ENCODE measurements around the gene CHRNA7.
A peak's percentile ranks its signal among the peaks of the same experiment; 100 is the strongest.
"Not testable (repeated sequence)": the region's sequence is repeated elsewhere in the genome, so short reads cannot be mapped to it uniquely, and the experiment has no call there.

CHRNA7 gene

GRCh38 chr15:32152574-32152973, 122.3 kb downstream of the CHRNA7 start:
- FAIRE-seq = no peak
- no peak for DNase-seq (ENCODE audit: insufficient read length, low spot score)
- TF ChIP-seq PAX5 (IDR thresholded peaks at IDR 0.05; ENCODE audit: insufficient read depth, low read length, severe bottlenecking) (no peak), TAF1 (IDR thresholded peaks at IDR 0.05; ENCODE audit: low read depth, low read length) (no peak)

GRCh38 chr15:32153868-32154623, 123.7 kb downstream of the CHRNA7 start:
- DNase-seq (ENCODE audit: insufficient read length, low spot score) = not testable (repeated sequence)
- FAIRE-seq = peak; percentile 28

- not testable (repeated sequence) for FAIRE-seq; DNase-seq (ENCODE audit: insufficient read length, low spot score)
These were observed 131.8 kb downstream of the CHRNA7 start for GRCh38 chr15:32162143-32162542.

GRCh38 chr15:32164065-32164464, 133.8 kb downstream of the CHRNA7 start:
- not testable (repeated sequence) for FAIRE-seq; DNase-seq (ENCODE audit: insufficient read length, low spot score)

- FAIRE-seq; DNase-seq (ENCODE audit: insufficient read length, low spot score): not testable (repeated sequence)
These were observed 134.4 kb downstream of the CHRNA7 start for GRCh38 chr15:32164747-32165146.

- FAIRE-seq = not testable (repeated sequence)
These were observed 135.5 kb downstream of the CHRNA7 start for GRCh38 chr15:32165775-32166174.

GRCh38 chr15:32166270-32166669, 136.0 kb downstream of the CHRNA7 start:
- not testable (repeated sequence) for DNase-seq (ENCODE audit: insufficient read length, low spot score)

More at GRCh38 chr15:32165775-32166174, 135.5 kb downstream of the CHRNA7 start:
- not testable (repeated sequence) for DNase-seq (ENCODE audit: insufficient read length, low spot score)

GRCh38 chr15:32167913-32168312, 137.6 kb downstream of the CHRNA7 start:
- FAIRE-seq; DNase-seq (ENCODE audit: insufficient read length, low spot score): not testable (repeated sequence)

More at GRCh38 chr15:32166270-32166669, 136.0 kb downstream of the CHRNA7 start:
- FAIRE-seq = not testable (repeated sequence)

- not testable (repeated sequence) for FAIRE-seq
These were observed 150.3 kb downstream of the CHRNA7 start for GRCh38 chr15:32180579-32180978.

GRCh38 chr15:32193780-32194179, 163.5 kb downstream of the CHRNA7 start:
- DNase-seq (ENCODE audit: insufficient read length, low spot score); FAIRE-seq: not testable (repeated sequence)

More at GRCh38 chr15:32180579-32180978, 150.3 kb downstream of the CHRNA7 start:
- DNase-seq (ENCODE audit: insufficient read length, low spot score) = not testable (repeated sequence)

GRCh38 chr15:32196206-32196605, 165.9 kb downstream of the CHRNA7 start:
- not testable (repeated sequence) for DNase-seq (ENCODE audit: insufficient read length, low spot score); FAIRE-seq

GRCh38 chr15:32198938-32199337, 168.6 kb downstream of the CHRNA7 start:
- FAIRE-seq; DNase-seq (ENCODE audit: insufficient read length, low spot score): not testable (repeated sequence)

- not testable (repeated sequence) for DNase-seq (ENCODE audit: insufficient read length, low spot score); FAIRE-seq
These were observed 178.8 kb downstream of the CHRNA7 start for GRCh38 chr15:32209081-32209480.

- no peak for TF ChIP-seq SPI1 (IDR thresholded peaks at IDR 0.05; ENCODE audit: low read depth, low read length)
- TF ChIP-seq POLR2AphosphoS5 (IDR thresholded peaks at IDR 0.05; ENCODE audit: low read depth, low read length) = no peak
- no peak for TF ChIP-seq POU2F2 (IDR thresholded peaks at IDR 0.05; ENCODE audit: low read depth, low read length)
- no peak for TF ChIP-seq PAX5 (IDR thresholded peaks at IDR 0.05; ENCODE audit: insufficient read depth, low read length, severe bottlenecking)
- TF ChIP-seq TAF1 (IDR thresholded peaks at IDR 0.05; ENCODE audit: low read depth, low read length) = no peak
- TF ChIP-seq POLR2A (IDR thresholded peaks at IDR 0.05; ENCODE audit: low read depth, low read length) = no peak
- DNase-seq (ENCODE audit: insufficient read length, low spot score) = no peak
- no peak for FAIRE-seq
These were observed 188.4 kb downstream of the CHRNA7 start for GRCh38 chr15:32218666-32219065.
